Urothelium cell line (cell line): Measurements from ENCODE around the gene AFDN.
"Not testable (repeated sequence)": the region's sequence is repeated elsewhere in the genome, so short reads cannot be mapped to it uniquely, and the experiment has no call there.

ENCODE experiments used
- DNase-seq: peaks from one replicate; pipeline ENCODE4 v3.0.0; 2011; ENCODE audit warnings: low spot score, mixed read lengths
- FAIRE-seq: peaks from 2 replicates; lab custom pipeline; 2011; peaks lifted over from hg19 to GRCh38; lab: Jason Lieb, UNC

The AFDN gene

DNA sequence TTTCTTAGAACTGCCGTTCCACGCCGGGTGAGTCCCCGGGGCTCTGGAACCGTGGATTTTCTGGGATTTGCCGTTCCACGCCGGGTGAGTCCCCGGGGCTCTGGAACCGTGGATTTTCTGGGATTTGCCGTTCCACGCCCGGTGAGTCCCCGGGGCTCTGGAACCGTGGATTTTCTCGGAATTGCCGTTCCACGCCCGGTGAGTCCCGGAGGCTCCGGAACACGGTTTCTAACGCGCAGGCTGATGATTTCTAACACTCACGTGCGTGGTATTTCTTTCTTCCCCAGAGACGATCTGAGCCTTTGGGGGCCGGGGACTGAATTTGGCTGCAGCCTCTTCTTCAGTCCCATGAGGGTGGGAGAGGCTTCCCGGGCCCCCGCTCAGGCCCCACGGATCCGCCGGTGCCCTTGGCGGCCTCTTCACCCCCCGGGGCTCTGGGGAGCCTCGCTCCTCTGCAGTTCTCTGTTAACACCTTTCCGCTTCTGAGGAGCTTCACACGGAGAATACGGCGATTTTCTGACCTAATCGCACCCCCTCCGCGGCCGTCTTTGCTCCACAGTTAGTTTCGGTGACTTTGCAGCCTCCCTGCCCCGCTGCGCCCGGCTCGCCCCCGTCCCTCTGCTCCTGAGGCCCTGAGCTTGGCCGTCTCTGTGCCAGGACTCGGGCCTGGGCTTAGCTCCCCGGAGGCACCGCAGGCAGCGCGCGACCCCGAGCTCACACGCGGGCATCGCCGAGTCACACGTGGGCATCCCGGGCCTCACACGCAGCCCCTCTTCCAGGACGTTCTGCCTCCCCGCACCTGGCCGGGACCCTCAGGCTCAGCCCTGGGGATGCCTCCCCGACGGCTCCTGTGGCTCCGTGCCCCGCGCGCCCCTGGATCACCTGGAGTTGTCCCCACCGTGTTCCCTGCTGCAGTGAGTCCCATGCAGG lies 163.6 kb downstream of the AFDN start:
- DNase-seq (no peak), FAIRE-seq (no peak)

GRCh38 chr6:167993169-167993568 lies 166.5 kb downstream of the AFDN start:
- DNase-seq = no peak
- no peak for FAIRE-seq

- FAIRE-seq (no peak), DNase-seq (no peak)
Measured at GRCh38 chr6:167993831-167994230, 167.1 kb downstream of the AFDN start.

GRCh38 chr6:167995302-167995701 lies 168.6 kb downstream of the AFDN start:
- no peak for FAIRE-seq
- DNase-seq = no peak

DNA sequence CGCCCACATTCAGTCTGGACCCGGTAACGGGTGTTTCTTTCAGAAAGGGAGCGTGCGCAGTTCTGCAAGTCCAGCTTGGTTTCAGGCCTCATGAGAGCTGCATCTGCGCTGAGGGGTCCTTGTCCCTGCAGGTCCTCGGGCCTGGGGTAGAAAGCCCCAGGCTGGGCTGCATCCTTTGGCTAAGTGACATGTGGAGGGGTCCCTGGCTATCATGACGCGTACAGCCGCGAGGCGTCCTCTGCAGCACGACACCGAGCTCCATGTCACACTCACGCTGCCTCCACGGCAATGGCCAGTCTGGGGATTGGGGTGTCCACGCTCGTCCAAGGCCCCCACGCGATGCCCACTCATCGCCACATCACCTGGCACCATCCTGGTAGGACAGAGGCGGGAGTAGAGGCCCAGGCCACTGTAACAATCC lies 169.0 kb downstream of the AFDN start:
- FAIRE-seq (no peak), DNase-seq (no peak)

DNA sequence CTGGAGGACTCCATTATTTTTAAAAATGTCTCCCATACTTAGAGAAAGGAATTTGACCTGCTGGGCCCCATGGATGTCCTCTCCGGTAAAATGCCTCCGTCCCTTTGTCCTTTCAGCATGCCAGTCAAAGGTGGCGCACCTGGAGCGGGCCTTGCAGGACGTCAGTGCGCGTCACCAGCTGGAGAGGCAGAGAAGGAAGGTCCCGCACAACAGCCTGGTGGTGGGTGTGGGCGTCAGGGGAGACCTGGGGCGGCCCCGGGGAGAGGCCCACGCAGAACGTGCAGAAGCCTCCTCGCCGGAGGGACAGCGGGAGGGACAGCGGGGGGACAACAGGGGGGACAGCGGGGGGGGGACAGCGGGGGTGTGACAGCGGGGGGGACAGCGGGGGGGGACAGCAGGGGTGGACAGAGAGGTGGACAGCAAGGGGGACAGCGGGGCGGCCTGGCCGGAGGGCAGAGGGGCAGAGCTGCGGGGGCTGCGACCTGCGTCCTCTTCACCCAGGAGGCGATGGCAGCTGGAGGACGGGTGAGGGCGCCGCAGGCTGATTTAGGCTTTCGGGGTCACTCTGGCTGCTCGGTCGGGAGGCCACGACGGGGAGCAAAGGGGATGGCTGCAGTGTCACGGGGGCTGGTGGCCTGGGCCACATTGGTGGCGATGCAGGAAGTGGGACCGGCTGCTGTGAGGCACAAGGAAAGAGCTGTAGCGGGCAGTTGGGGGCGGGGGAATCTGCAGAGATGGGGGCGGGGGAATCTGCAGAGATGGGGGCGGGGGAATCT lies 169.9 kb downstream of the AFDN start:
- no peak for DNase-seq
- FAIRE-seq = peak; percentile 27

DNA sequence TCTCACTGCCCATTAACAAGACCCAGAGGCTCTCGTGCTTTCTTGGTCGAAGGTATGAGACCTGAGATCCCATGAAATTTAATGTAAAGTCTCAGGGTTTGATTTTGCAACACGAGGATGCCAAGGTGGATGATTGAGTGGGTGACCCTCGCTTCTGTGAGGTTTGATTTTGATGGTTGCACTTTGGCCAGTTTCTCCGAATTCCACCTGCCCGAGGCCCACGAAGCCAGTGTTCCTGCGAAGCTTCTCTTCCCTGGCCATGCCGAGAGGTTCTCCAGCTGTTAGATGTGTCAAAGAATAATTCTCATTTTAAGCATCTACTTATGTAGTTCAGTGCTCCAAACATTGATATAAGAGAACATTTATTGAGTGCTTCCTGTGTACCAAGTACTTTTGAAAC lies 170.9 kb downstream of the AFDN start, which contains the start of gene KIF25:
Gene KIF25 (plus strand): TSS at position 30 of the 400 bp plus-strand sequence. CDS start 31,915 bp downstream, outside the sequence.
- DNase-seq (no peak), FAIRE-seq (no peak)

GRCh38 chr6:167998215-167998614 lies 171.5 kb downstream of the AFDN start:
- no peak for DNase-seq
- FAIRE-seq = no peak

DNA sequence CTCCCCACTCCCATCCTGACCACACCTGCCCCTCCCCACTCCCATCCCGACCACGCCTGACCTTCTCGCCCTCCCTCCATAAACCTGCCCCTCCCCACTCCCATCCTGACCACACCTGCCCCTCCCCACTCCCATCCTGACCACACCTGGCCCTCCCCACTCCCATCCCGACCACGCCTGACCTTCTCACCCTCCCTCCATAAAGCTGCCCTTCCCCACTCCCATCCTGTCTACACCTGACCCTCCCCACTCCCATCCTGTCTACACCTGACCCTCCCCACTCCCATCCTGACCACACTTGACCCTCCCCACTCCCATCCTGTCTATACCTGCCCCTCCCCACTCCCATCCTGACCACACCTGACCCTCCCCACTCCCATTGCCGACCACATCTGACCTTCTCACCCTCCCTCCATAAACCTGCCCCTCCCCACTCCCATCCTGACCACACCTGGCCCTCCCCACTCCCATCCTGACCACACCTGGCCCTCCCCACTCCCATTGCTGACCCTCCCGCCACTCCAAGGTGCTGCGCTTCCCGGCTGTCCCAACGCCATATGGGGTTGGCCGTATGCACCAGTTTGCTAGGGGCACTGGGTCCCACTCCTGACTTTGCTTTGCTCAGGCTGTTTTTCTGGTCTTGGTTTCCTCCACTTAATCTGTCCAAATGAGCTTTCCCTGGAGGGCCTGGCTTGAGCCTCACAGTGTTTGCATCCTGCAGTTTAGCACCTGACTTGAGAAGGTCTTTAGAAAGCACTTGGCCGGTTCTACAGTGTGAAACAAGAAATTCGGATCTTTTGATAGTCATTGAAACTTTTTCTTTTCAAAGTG lies 173.7 kb downstream of the AFDN start:
- FAIRE-seq (no peak), DNase-seq (no peak)

- no peak for FAIRE-seq
- no peak for DNase-seq
Measured at GRCh38 chr6:168001029-168001332, 174.3 kb downstream of the AFDN start.

GRCh38 chr6:168001514-168001913 lies 174.8 kb downstream of the AFDN start:
- FAIRE-seq, DNase-seq: not testable (repeated sequence)

DNA sequence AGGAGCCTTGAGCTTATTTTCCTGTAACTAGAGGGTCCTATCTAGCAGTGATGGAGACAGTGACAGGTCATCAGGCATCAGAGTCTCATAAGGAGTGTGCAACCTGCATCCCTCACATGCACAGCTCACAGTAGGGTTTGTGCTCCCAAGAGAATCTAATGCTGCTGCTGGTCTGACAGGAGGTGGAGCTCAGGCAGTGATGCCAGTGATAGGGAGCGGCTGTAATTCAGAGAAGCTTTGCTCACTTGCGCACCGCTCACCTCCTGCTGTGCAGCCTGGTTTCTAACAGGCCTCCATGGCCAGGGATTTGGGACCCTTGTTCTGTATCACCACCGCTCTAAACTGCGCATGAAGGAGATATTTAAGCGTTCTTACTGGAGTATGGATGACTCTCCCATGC lies 176.1 kb downstream of the AFDN start:
- FAIRE-seq (no peak), DNase-seq (no peak)

DNA sequence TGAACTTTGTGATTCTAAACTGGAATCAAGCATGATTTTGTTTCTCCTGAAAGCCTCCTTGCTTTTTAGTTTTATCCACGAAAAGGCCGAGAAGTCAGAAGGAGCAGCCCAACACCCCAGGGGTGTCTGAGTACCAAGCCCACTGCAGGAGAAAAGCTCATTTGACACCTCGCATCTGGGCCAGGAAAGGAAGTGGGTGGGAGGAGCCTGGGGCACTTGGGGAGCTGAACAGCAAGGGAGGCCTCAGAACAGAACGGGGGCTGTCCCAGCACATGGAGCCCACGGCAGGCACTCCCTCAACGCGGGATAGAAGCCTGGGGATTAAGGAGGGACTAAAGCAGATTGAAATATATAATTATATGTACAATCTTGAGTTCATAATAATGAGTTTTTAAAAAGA lies 177.3 kb downstream of the AFDN start:
- FAIRE-seq = no peak
- DNase-seq = no peak

DNA sequence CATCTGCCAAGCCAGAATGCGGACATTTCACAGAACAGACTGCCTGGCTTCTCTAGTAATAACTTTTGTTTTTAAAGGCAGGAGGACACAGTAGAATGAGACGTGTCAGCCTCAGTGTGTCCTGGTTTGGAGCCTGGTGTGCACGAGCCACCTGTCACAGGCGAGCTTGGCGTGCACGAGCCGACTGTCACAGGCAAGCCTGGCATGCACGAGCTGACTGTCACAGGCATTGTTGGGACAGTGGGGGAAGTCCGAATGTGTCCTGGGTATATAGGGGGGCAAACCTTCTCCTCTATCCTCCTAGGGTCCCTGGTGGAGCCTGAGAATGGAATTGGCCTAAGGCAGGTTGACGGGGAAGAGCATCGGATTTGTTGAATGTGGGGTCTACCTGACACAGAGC lies 178.2 kb downstream of the AFDN start:
- FAIRE-seq = no peak
- no peak for DNase-seq

DNA sequence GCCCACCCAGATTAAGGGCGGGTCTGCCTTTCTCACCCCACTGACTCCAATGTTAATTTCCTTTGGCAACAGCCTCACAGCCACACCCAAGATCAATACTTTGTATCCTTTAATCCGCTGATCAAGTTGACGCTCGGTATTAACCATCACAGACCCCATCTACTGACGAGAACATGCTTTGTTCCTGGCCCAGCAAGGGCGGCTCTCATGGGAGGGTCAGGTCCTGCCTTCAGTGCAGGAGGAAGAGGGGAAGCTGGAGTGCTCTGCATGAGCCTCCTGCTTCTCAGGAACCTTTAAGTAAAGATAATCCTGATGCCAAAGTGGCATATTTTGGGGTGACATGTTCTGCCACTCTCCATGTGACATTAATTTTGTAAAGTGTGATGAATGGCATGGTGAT lies 179.1 kb downstream of the AFDN start:
- DNase-seq (no peak), FAIRE-seq (no peak)

DNA sequence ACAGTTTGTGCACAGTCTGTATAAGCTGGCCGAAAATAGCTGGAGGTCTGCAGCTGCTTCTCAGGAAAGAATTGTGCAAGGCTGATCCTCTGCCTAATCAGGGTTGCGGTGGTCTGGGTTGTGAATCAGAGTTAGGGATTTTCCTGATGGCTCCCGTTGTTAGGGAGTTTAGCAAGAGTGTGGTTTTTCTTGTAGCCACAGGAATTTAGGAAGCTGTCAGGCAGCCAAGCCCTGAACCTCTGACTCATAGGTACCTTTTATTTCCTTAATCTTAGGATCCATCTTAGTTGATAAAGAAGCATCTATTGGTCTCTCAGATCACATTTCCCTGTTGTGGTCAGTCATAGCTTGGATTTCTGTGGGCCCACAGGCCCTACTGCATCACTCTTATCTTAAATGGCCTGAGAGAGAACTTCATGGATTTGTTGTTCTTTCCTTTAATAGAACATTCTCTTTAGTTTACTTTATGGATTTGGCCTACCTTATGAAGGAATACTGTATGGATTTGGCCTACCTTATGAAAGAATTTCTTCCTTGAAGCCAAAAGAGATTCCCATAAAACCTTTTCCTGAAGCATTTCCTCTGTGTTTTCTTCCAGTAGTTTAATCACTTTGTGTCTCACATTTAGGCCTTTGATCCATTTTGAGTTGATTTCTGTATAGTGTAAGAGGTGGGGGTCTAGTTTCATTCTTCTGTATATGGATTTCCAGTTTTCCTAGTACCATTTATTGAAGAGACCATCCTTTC lies 181.1 kb downstream of the AFDN start:
- FAIRE-seq = no peak

GRCh38 chr6:168009331-168009730 lies 182.6 kb downstream of the AFDN start:
- peak; percentile 13 for FAIRE-seq
- DNase-seq = no peak

More for the DNA sequence above, 181.1 kb downstream of the AFDN start:
- DNase-seq = peak; percentile 84

- DNase-seq (no peak), FAIRE-seq (no peak)
Measured at GRCh38 chr6:168011291-168011690, 184.6 kb downstream of the AFDN start.

DNA sequence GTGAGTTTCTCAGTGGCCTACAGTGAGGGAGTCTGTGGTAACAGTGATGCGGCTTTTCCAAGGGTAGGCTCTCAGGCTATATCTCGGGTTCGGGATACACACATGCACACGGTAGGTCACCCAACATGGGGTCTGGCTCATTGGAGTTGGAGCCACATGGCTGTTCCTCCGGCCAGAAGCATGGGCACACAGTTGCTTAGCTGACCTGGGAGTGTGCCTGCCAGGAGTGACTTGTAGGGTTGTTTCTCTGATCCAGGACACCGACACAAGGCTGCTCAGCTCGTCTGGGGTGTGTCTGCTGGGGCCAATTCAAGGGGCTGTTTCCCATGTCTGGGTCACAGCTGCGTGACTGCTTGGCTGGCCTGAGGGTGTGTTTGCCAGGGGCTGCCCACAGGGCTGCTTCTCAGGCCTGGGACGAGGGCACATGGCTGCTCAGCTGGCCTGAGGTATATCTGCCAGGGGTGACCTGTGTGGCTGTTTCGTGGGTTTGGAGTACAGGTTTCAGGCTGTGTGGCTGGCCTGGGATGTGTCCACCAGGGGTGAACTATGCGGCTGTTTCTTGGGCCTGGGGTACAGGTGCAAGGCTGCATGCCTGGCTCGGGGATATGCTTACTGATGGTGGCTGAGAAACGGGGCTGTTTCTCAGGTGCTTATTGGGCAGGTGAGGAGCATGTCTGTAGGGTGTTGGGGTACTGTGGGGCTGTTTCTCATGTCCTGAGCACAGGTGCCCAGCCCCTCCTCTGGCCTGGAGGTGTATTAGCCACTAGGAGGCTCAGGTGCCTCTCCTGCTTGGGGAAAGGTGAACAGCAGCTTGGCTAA lies 185.9 kb downstream of the AFDN start:
- FAIRE-seq = no peak
- no peak for DNase-seq
